ENCODE results near the gene PHLPP2. TPM values are rescaled to one million over a fixed set of nuclear protein-coding genes. Genes with fewer than 3 reads are reported as not detected.

Gene PHLPP2
- total RNA-seq, 1 donor, result 12.7 TPM

GRCh38 chr16:71672125-71672524 is 52.4 kb downstream of the PHLPP2 start:
- Histone ChIP-seq H4K20me1 (ENCODE audit: insufficient read depth, low read length) (no peaks in the 10 kb centered on the region), H3K4me3 (ENCODE audit: insufficient read depth, low read length) (no peak overlapping the region), H3K27me3 (ENCODE audit: insufficient read depth, low read length) (no peaks in the 10 kb centered on the region), H3K79me2 (ENCODE audit: insufficient read depth, low read length) (no peaks in the 10 kb centered on the region), H3K4me2 (ENCODE audit: insufficient read depth, low read length) (no peak overlapping the region), H3K4me1 (ENCODE audit: insufficient read depth, low read length) (peaks cover 3% of the 10 kb centered on the region), H3K36me3 (ENCODE audit: insufficient read depth, low read length) (peaks cover 65% of the 10 kb centered on the region), H3K9me3 (ENCODE audit: low read depth, low read length) (no peaks in the 10 kb centered on the region), H3K27ac (ENCODE audit: low read depth, low read length) (no peak overlapping the region), H2AFZ (ENCODE audit: low read length) (no peak overlapping the region)
- TF ChIP-seq, protein P1, sequence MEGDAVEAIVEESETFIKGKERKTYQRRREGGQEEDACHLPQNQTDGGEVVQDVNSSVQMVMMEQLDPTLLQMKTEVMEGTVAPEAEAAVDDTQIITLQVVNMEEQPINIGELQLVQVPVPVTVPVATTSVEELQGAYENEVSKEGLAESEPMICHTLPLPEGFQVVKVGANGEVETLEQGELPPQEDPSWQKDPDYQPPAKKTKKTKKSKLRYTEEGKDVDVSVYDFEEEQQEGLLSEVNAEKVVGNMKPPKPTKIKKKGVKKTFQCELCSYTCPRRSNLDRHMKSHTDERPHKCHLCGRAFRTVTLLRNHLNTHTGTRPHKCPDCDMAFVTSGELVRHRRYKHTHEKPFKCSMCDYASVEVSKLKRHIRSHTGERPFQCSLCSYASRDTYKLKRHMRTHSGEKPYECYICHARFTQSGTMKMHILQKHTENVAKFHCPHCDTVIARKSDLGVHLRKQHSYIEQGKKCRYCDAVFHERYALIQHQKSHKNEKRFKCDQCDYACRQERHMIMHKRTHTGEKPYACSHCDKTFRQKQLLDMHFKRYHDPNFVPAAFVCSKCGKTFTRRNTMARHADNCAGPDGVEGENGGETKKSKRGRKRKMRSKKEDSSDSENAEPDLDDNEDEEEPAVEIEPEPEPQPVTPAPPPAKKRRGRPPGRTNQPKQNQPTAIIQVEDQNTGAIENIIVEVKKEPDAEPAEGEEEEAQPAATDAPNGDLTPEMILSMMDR (IDR thresholded peaks at IDR 0.05; ENCODE audit: extremely low read depth, low read depth, low read length), result no peak
- DNase-seq (ENCODE audit: insufficient read length, low spot score, missing footprints), result no peak

DNA sequence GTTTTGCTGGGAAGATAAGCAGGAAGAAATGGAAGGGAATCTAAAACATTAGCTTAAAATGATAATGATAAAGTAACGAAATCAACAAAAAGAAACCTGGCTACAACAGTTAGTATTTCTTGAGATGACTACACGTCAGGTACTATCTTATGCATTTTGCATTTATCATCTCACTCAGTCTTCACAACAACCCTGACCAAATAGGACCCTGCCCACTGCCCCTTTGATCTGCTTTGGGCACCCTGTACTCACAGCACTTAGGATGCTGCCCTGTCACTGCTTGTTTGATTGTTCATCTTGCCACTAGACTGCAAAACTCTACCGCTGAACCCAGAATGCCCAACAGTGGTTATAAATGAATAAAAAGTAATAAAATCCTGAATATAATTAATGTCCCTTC is 53.3 kb downstream of the PHLPP2 start:
- no peaks in the 10 kb centered on the region for H4K20me1 ChIP-seq (ENCODE audit: insufficient read depth, low read length)
- H3K4me1 ChIP-seq (ENCODE audit: insufficient read depth, low read length), result peaks cover 3% of the 10 kb centered on the region
- H3K4me2 ChIP-seq (ENCODE audit: insufficient read depth, low read length), result no peak overlapping the region
- no peak overlapping the region for H3K4me3 ChIP-seq (ENCODE audit: insufficient read depth, low read length)
- no peak overlapping the region for H3K27ac ChIP-seq (ENCODE audit: low read depth, low read length)
- H3K36me3 ChIP-seq (ENCODE audit: insufficient read depth, low read length), result peaks cover 71% of the 10 kb centered on the region
- no peak overlapping the region for H2AFZ ChIP-seq (ENCODE audit: low read length)
- TF ChIP-seq, protein P1 (IDR thresholded peaks at IDR 0.05; ENCODE audit: extremely low read depth, low read depth, low read length), result no peak
- H3K79me2 ChIP-seq (ENCODE audit: insufficient read depth, low read length), result no peaks in the 10 kb centered on the region
- H3K9me3 ChIP-seq (ENCODE audit: low read depth, low read length), result no peaks in the 10 kb centered on the region
- H3K27me3 ChIP-seq (ENCODE audit: insufficient read depth, low read length), result no peaks in the 10 kb centered on the region
- DNase-seq (ENCODE audit: insufficient read length, low spot score, missing footprints), result no peak

DNA sequence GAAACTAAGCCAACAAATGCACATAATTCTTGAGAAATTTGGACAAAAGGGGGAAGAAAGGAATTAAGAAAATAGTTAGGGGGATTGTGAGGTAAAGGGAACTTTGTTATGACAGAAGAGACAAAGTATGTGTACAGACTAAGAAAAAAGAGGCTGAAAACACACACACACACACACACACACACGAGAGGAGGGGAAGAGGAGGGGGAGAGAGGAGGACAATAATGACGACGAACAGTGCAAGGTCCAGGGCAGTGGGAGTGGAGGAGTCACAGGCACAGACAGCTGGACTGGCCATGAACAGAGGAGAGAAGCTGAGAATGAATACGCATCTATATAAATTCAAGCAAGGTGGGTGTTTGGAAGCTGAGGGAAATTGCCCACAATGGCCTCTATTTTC is 54.0 kb downstream of the PHLPP2 start:
- Histone ChIP-seq H3K4me3 (ENCODE audit: insufficient read depth, low read length) (no peak overlapping the region), H3K4me1 (ENCODE audit: insufficient read depth, low read length) (peaks cover 3% of the 10 kb centered on the region), H3K27ac (ENCODE audit: low read depth, low read length) (no peak overlapping the region), H3K79me2 (ENCODE audit: insufficient read depth, low read length) (no peaks in the 10 kb centered on the region), H4K20me1 (ENCODE audit: insufficient read depth, low read length) (no peaks in the 10 kb centered on the region), H3K9me3 (ENCODE audit: low read depth, low read length) (no peaks in the 10 kb centered on the region), H2AFZ (ENCODE audit: low read length) (no peak overlapping the region), H3K36me3 (ENCODE audit: insufficient read depth, low read length) (peaks cover 73% of the 10 kb centered on the region), H3K27me3 (ENCODE audit: insufficient read depth, low read length) (no peaks in the 10 kb centered on the region), H3K4me2 (ENCODE audit: insufficient read depth, low read length) (no peak overlapping the region)
- no peak for DNase-seq (ENCODE audit: insufficient read length, low spot score, missing footprints)
- TF ChIP-seq, protein P1 (IDR thresholded peaks at IDR 0.05; ENCODE audit: extremely low read depth, low read depth, low read length), result no peak

- Histone ChIP-seq H3K9me3 (ENCODE audit: low read depth, low read length) (no peaks in the 10 kb centered on the region), H3K4me1 (ENCODE audit: insufficient read depth, low read length) (peaks cover 3% of the 10 kb centered on the region), H3K27ac (ENCODE audit: low read depth, low read length) (no peak overlapping the region), H2AFZ (ENCODE audit: low read length) (no peak overlapping the region), H3K4me3 (ENCODE audit: insufficient read depth, low read length) (no peak overlapping the region), H3K27me3 (ENCODE audit: insufficient read depth, low read length) (no peaks in the 10 kb centered on the region), H4K20me1 (ENCODE audit: insufficient read depth, low read length) (no peaks in the 10 kb centered on the region), H3K79me2 (ENCODE audit: insufficient read depth, low read length) (no peaks in the 10 kb centered on the region), H3K36me3 (ENCODE audit: insufficient read depth, low read length) (peaks cover 69% of the 10 kb centered on the region), H3K4me2 (ENCODE audit: insufficient read depth, low read length) (no peak overlapping the region)
- TF ChIP-seq, protein P1 (IDR thresholded peaks at IDR 0.05; ENCODE audit: extremely low read depth, low read depth, low read length), result no peak
- no peak for DNase-seq (ENCODE audit: insufficient read length, low spot score, missing footprints)
Observed at GRCh38 chr16:71669926-71670536, 54.5 kb downstream of the PHLPP2 start.

All from osteoblast (primary cell).